ENCODE data around the gene CABP1.

The CABP1 gene

DNA sequence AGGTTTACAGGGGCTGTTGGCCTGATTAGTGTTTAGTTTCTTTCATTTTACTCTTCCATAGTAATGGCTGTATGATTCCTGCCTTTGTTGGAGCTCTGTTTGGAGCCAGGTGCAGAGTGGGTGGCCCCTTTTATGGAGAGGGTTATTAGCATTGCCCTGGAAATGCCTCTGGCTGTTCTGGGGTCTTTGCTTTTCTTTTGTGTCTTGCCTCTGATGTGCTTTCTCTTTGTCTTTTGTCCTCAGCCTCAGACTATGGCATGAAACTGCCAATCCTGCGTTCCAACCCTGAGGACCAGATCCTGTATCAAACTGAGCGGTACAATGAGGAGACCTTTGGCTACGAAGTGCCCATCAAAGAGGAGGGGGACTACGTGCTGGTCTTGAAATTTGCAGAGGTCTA is 53.4 kb downstream of the CABP1 start:
- no peak for DNase-seq (ENCODE audit: low read depth, low spot score)

DNA sequence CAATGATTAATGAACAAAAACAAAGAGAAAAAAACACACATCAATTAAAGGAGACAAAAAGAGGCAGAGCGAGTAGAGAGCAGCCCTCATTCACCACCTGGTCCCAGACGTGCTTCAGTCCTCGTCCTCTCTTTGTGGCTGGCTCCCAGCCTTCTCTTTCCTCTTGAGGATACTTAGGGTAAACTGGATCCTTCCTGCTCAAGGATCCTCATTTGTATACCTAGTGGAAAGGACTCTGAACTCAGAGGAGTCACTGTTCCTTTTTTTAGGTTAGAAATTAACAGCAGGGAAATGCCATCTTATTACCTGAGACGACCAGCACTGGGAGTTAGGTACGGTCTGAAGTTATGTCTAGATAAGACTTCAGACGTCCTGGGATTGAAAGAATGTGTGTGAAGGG is 56.2 kb downstream of the CABP1 start:
- no peak for DNase-seq (ENCODE audit: low read depth, low spot score)

DNA sequence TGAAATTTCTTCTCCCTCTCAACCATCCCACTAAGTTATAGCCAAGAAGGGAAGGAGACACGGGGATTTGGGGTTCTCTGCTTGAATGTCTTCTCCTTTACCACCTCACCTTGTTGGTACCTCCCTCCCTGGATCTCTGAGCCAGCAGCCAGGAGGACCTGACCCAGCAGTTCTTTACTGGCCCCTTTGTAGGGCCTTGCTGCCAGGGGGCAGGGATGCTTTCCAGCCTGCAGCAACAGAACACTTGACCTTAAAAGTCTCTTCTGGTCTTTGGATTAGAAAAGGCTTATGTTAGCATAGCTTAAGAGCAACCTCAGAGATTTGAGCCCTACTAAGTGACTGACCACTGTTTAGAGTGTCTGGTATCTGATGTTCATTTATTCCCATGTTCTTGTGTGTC is 56.9 kb downstream of the CABP1 start:
- no peak for DNase-seq (ENCODE audit: low read depth, low spot score)

DNA sequence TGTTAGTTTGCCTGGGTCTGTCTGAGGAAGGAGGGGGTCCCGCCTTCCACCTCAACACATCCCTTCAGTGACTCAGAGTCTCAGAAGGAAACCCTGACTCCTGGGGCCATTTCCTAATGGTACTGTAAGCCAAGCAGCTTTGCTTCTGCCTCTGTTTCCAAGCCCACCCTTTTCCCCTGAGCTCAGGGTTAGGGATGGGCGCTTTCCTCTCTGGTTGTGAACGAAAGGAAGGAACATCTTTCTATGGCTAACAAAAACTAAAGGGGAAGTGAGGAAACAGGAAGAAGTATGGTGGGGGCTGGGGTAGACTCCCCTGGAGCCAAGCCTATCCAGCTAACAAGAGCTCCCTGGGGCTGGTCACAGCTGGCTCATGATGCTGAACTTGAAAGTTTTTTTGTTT is 58.2 kb downstream of the CABP1 start:
- DNase-seq (ENCODE audit: low read depth, low spot score), result no peak

DNA sequence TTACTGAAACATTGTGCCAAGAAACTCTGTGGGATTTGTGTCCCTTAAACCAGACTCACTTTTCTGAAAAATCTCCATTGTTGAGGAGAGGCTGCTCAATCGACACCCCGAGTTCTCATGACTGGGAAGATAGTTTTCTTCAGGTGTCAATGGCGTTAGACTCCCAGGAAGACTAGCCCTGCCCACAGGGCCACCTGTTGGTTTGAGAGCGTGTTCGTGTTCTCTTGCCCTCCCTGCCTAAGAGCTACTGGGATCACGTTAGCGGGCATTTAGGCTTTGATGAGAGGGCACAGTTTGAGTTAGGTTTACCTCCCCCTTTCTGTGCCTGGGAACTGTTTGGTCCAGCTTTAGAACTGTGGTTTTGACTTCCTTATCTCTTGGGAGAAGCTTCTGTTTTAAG is 59.1 kb downstream of the CABP1 start:
- no peak for DNase-seq (ENCODE audit: low read depth, low spot score)

DNA sequence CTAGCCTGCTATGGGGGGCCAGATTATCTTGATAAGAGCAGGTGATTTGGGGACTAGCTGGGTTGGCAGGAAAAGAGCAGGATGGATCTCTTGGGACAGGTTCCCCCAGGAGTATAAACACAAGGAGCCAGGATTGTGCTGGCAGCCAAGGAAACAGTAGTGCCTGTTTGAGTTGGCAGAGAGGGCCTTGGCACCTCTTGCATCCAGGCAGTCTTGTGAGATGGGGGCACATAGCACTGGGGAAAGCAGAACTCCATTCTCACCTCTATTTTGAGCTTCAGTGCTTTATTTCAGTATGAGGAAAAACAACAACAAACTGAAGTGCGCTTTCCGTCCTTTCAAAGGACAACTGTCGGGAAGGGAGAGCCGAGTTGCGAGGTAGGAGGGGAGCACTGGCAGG is 60.5 kb downstream of the CABP1 start:
- DNase-seq (ENCODE audit: low read depth, low spot score), result no peak

DNA sequence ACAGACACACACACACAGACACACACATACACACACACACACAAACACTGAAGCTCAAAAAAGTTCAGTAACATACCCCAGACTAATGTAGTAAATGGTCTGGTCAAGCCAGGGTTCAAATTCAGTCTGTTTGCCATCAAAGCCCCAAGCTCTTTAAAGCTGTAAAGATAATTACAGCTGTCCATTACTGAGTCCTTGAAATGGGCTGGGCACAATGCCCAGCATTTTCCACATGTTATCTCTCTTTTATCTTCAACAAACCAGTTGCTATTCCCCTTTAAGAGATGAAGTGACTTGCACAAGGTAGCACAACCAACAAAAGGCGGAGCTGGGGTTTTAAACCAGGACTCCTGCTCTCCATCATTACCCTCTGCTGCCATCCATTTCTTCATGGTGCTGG is 62.2 kb downstream of the CABP1 start:
- no peak for DNase-seq (ENCODE audit: low read depth, low spot score)

DNA sequence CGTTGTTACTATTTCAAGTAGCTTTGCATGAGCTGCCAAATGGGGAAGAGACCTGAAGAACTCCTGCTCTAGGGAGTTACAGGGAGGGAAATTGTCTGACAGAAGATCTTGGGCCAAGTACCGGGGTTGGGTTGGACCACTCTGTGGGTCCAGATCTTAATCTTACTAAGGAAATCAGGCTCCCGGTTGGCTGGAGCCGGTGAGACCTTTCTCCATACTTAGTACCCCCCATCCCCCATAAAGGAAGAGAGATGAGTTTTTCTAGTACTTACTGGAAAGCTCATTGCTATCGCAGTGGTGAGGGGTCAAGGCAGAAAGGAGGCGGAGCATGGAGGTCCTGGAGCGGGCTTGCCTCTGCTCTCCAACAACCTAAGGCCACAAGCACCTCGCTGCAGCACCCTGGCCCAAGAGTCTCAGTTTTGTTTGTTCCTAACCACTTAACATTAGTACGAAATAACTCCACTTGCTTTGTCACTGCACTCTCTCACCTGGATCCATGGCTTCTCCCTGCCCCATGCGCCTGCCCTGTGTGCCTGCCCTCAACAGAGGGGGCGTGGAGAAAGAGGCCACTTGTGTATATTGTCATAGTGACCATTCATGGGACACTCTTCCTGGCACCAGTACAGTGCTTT is 63.0 kb downstream of the CABP1 start:
- DNase-seq (ENCODE audit: low read depth, low spot score), result no peak

DNA sequence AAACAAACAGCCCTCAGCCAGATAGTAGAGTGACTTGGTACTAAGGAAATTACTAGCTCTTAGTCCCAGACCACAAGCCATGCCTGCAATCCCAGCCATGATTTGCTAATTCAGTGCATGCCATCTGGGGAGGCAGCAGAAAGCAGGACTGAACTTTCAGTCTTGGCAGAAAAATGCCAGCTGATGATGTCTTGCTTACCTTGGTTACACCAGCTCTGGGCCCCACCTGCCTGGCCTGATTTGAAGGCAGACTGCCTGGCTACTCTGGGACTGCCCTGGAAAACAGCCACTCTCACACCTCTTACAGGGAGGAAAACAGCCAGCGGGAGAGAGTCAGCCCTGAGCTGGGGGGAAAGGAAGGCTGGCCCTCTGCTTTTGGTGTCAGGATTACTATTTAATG is 65.2 kb downstream of the CABP1 start:
- DNase-seq (ENCODE audit: low read depth, low spot score), result no peak

DNA sequence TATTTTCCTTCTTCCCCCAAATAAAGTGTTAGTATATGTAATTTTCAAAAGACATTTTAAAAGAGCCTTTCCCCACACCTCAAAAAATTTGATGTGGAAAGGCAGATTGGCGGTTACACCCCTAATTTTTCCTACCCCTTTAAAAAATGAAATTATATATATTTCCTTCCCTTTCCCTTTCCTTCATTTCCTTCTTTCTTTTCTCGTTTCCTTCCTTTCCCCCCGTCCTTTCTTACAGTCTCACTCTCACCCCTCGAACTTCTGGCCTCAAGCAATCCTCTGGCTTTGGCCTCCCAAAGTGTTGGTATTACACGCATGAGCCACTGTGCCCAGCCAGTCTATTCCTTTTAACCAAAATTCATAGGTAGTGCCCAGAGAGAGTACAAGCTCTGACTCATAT is 65.6 kb downstream of the CABP1 start:
- no peak for DNase-seq (ENCODE audit: low read depth, low spot score)

DNA sequence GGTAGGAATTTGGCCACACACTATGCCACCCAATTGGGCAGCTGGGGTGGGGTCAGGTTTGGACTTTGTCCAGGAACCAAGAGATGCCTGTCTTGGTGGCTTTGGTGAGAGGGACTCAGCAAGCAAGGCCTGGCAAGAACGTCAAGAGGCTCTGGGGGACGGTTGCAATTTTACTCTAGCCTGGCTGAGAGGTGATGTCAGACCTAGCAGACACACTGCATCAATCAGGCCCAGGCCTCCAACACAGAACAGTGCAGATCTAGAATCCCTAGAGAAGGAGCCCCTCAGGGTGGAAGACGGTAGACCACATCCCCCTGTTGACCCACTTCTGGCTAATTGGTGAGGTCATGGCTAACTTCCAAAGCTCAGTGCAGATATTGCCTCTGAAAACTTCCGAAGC is 68.2 kb downstream of the CABP1 start:
- no peak for DNase-seq (ENCODE audit: low read depth, low spot score)

DNA sequence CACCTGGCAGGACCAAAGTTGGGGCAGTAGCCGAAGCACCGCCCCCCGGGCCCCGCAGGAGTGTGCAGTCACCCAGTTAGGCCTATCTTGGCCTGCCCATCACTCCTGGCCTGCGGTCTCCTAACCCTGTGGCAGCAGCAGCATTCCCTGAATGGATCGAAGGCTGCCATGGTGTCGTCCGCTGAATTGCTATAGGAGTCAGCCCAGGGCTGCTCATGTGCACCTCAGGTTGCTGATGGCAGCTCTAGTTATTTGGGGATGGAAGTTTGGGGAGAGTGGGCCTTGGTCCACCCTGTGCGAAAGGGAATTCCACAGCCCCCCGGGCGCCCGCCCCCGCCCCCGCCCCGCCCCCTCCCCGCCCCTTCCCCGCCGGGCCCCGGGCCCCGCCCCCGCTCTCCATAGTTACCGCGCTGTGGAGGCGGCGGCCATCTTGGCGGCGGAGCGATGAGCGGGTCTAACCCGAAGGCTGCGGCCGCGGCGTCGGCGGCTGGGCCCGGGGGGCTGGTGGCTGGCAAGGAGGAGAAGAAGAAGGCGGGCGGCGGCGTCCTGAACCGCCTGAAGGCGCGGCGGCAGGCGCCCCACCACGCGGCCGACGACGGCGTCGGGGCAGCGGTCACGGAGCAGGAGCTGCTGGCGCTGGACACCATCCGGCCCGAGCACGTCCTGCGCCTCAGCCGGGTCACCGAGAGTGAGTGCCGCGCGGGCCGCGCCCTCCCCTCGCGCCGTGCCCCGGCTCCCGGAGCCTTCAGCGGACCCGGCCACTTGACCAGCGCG is 69.8 kb downstream of the CABP1 start, which contains the start of gene UNC119B:
UNC119B (plus strand) TSS at position 428 of the 774 bp plus-strand sequence; CDS start at position 445, 17 bp downstream.
- no peak for DNase-seq (ENCODE audit: low read depth, low spot score)

DNA sequence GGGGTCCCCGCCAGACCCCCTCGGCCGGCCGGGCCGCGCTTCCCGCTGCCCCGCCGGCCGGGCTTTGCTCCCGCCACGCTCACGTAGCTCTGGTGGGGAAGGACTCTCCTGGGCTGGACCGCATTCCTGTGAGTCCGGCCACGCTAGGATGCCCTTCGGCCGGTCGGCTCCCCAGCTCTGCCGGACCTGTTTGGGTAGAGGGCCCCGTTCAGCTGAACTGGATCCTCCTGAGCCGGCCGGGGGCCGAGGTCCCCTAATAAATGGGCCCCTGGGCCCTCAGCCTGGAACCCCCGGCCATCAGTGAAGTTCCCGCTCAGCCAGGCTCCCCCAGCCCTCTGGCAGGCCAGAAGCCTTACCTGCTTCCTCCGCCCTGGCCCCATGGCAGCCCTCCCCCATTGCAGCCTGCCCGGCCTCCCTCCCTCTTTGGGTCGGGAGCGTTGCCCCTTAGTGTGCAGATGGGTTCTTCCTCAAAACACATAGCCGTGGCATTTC is 70.4 kb downstream of the CABP1 start:
- DNase-seq (ENCODE audit: low read depth, low spot score), result no peak

DNA sequence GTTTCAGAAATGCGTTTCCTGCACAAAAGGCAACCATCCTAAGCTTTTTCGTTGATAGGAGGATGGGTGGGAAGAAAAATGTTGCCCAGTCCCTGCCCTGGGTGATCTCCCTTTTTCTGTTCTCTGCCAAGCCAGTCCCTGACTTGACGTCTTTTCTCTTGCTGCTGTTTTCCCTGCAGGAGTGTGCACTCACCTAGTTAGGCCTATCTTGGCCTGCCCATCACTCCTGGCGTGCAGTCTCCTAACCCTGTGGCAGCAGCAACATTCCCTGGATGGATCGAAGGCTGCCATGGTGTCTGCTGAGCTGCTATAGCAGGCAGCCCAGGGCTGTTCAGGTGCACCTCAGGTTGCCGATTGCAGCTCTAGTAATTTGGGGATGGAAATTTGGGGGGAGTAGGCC is 71.0 kb downstream of the CABP1 start:
- no peak for DNase-seq (ENCODE audit: low read depth, low spot score)

DNA sequence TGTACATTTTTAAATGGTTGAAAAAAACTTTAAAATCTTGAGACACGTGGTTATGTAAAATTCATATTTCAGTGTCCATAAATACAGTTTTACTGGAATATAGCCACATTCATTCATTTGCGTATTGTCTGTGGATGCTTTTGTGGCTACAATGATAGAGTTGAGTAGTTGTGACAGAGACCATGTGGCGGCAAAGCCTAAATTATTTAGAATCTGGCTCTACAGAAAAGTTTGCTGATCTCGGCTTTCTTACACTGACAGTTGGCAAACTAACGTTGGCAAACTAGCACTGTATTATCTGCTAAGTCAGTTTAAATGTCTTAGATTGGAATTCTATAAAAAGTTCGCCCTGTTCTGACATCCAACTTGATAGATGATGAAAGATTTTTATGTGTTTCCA is 72.2 kb downstream of the CABP1 start:
- no peak for DNase-seq (ENCODE audit: low read depth, low spot score)

DNA sequence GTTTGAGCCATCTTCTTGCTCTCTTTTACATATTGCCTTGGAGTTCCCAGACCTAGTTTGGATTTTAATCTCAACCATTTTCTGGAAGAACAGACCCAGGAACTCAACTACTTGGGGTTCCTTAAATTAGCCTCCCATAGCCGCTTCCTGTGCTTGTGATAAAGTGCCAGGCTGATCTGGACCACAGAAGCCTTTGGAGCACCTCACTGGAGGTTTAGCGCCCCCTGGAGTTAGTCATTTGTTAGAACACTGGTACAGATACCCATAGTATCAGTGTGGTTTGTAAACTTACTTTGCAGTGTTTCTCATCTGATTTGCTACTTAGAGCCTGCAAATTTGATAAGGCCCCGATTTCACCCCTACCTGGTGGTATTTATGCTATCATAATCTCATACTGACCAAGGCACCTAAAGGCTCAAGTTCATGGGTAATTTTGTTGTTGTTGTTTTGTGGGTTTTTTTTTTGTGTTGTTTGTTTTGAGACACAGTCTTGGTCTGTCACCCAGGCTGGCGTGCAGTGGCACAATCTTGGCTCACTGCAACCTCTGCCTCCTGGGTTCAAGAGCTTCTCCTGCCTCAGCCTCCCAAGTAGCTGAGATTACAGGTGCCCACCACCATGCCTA is 73.5 kb downstream of the CABP1 start:
- DNase-seq (ENCODE audit: low read depth, low spot score), result peak; percentile 58

Measured in smooth muscle cell of the brain vasculature (primary cell).